ENCODE data around the gene HSD17B8. TPM values are rescaled to one million over a fixed set of nuclear protein-coding genes. Genes with fewer than 3 reads are reported as not detected.

Gene HSD17B8
- total RNA-seq, 4 donors from 2014 or later, result 39.3 to 49.5 (median 41.8) TPM

GRCh38 chr6:33166363-33166762 lies 38.1 kb upstream of the HSD17B8 start:
- intact Hi-C loops (cut with DNase I; ENCODE audit: low total_unique reads), result no loop called here
- no peak for DNase-seq (ENCODE audit: low spot score in 2 of 2)
- WGBS, 2 donors, result 91 to 93% methylated on average over 6 of the region's 6 CpGs
- no peak overlapping the region for H3K4me3 ChIP-seq (ENCODE audit: low read depth, poor library complexity, severe bottlenecking)
- TF ChIP-seq POLR2A (IDR thresholded peaks at IDR 0.05), result no peak
- no peak for TF ChIP-seq CTCF (IDR thresholded peaks at IDR 0.05)

- whole genome bisulfite sequencing, 2 donors, result 85 to 94% methylated on average over 7 of the region's 7 CpGs
- TF ChIP-seq POLR2A (IDR thresholded peaks at IDR 0.05), result no peak
- no peak for TF ChIP-seq CTCF (IDR thresholded peaks at IDR 0.05)
- no peak overlapping the region for H3K4me3 ChIP-seq (ENCODE audit: low read depth, poor library complexity, severe bottlenecking)
- intact Hi-C loops (cut with DNase I; ENCODE audit: low total_unique reads), result no loop called here
- DNase-seq (ENCODE audit: low spot score in 2 of 2), result no peak
Measured at GRCh38 chr6:33166811-33167210, 37.6 kb upstream of the HSD17B8 start.

- DNase-seq (ENCODE audit: low spot score in 2 of 2), result no peak
- 85 to 86% methylated on average over 19 of the region's 19 CpGs for WGBS, 2 donors
- intact Hi-C loops (cut with DNase I; ENCODE audit: low total_unique reads), result no loop called here
- TF ChIP-seq POLR2A (IDR thresholded peaks at IDR 0.05) (no peak), CTCF (IDR thresholded peaks at IDR 0.05) (no peak)
- no peak overlapping the region for H3K4me3 ChIP-seq (ENCODE audit: low read depth, poor library complexity, severe bottlenecking)
Measured at GRCh38 chr6:33167374-33168283, 36.8 kb upstream of the HSD17B8 start.

GRCh38 chr6:33168284-33168601 lies 36.2 kb upstream of the HSD17B8 start:
- DNase-seq (ENCODE audit: low spot score in 2 of 2), result no peak
- H3K4me3 ChIP-seq (ENCODE audit: low read depth, poor library complexity, severe bottlenecking), result no peak overlapping the region
- 75 to 77% methylated on average over 6 of the region's 6 CpGs for WGBS, 2 donors
- TF ChIP-seq CTCF (IDR thresholded peaks at IDR 0.05) (no peak), POLR2A (IDR thresholded peaks at IDR 0.05) (no peak)
- intact Hi-C loops (cut with DNase I; ENCODE audit: low total_unique reads), result no loop called here

- no peak for TF ChIP-seq CTCF (IDR thresholded peaks at IDR 0.05)
- no peak for TF ChIP-seq POLR2A (IDR thresholded peaks at IDR 0.05)
- intact Hi-C loops (cut with DNase I; ENCODE audit: low total_unique reads), result no loop called here
- no peak for DNase-seq (ENCODE audit: low spot score in 2 of 2)
- H3K4me3 ChIP-seq (ENCODE audit: low read depth, poor library complexity, severe bottlenecking), result no peak overlapping the region
- WGBS, 2 donors, result 64 to 76% methylated on average over 5 of the region's 5 CpGs
Measured at GRCh38 chr6:33168639-33169038, 35.8 kb upstream of the HSD17B8 start.

All from lower leg skin (tissue), 4 donors.